Activated CD8-positive, alpha-beta memory T cell treated with anti-CD3 and anti-CD28 coated beads, Interleukin-2, amount 50 U/mL, for 1 hour (primary cell): ENCODE measurements around the gene WDR7.

Experiments
- DNase-seq: peaks from one replicate; pipeline ENCODE4 v3.0.0-alpha.2; 2020; ENCODE audit errors: extremely low read depth

The WDR7 gene

GRCh38 chr18:56803051-56803450 is 151.9 kb downstream of the WDR7 start:
- DNase-seq = no peak

- DNase-seq = no peak
Observed at GRCh38 chr18:56804395-56804794, 153.2 kb downstream of the WDR7 start.

GRCh38 chr18:56807901-56808300 is 156.7 kb downstream of the WDR7 start:
- DNase-seq = no peak

GRCh38 chr18:56812674-56813073 is 161.5 kb downstream of the WDR7 start:
- DNase-seq = no peak

GRCh38 chr18:56815926-56816325 is 164.8 kb downstream of the WDR7 start:
- DNase-seq = no peak

GRCh38 chr18:56823986-56824565 is 172.9 kb downstream of the WDR7 start:
- no peak for DNase-seq

GRCh38 chr18:56825321-56825720 is 174.2 kb downstream of the WDR7 start:
- no peak for DNase-seq

GRCh38 chr18:56825878-56826277 is 174.7 kb downstream of the WDR7 start:
- no peak for DNase-seq

GRCh38 chr18:56831988-56832387 is 180.8 kb downstream of the WDR7 start:
- no peak for DNase-seq

GRCh38 chr18:56835331-56835730 is 184.2 kb downstream of the WDR7 start:
- no peak for DNase-seq

- no peak for DNase-seq
Observed at GRCh38 chr18:56836173-56836572, 185.0 kb downstream of the WDR7 start.

- DNase-seq = no peak
Observed at GRCh38 chr18:56841836-56842235, 190.7 kb downstream of the WDR7 start.

GRCh38 chr18:56843241-56843640 is 192.1 kb downstream of the WDR7 start:
- DNase-seq = no peak

GRCh38 chr18:56844556-56844955 is 193.4 kb downstream of the WDR7 start:
- no peak for DNase-seq

- DNase-seq = no peak
Observed at GRCh38 chr18:56851774-56852173, 200.6 kb downstream of the WDR7 start.

- no peak for DNase-seq
Observed at GRCh38 chr18:56853961-56854360, 202.8 kb downstream of the WDR7 start.

GRCh38 chr18:56861244-56861643 is 210.1 kb downstream of the WDR7 start:
- no peak for DNase-seq

- DNase-seq = no peak
Observed at GRCh38 chr18:56869189-56869777, 218.1 kb downstream of the WDR7 start.

GRCh38 chr18:56870982-56871381 is 219.8 kb downstream of the WDR7 start:
- DNase-seq = no peak

- no peak for DNase-seq
Observed at GRCh38 chr18:56872140-56872539, 221.0 kb downstream of the WDR7 start.

GRCh38 chr18:56873441-56874140 is 222.4 kb downstream of the WDR7 start:
- no peak for DNase-seq

GRCh38 chr18:56878711-56879110 is 227.6 kb downstream of the WDR7 start:
- DNase-seq = no peak

GRCh38 chr18:56884511-56884910 is 233.4 kb downstream of the WDR7 start:
- no peak for DNase-seq
